Measurements from ENCODE around the gene CDON. TPM values are rescaled to one million over a fixed set of nuclear protein-coding genes. Genes with fewer than 3 reads are reported as not detected.

Gene CDON
- total RNA-seq, 1 donor from 2014 or later, result 19.9 TPM

- DNase-seq (ENCODE audit: low spot score), result no peak
- H3K4me3 Mint-ChIP-seq (ENCODE audit: unreplicated experiment), result no peak overlapping the region
- H3K4me1 Mint-ChIP-seq (ENCODE audit: low read depth), result no peaks in the 10 kb centered on the region
- no peaks in the 10 kb centered on the region for H3K36me3 Mint-ChIP-seq (ENCODE audit: low read depth)
- TF ChIP-seq CTCF (IDR thresholded peaks at IDR 0.05), result no peak
- H3K27ac Mint-ChIP-seq (ENCODE audit: unreplicated experiment), result no peak overlapping the region
- no peaks in the 10 kb centered on the region for H3K9me3 Mint-ChIP-seq (ENCODE audit: low read depth)
- H3K27me3 Mint-ChIP-seq (ENCODE audit: low read depth), result peaks cover 2% of the 10 kb centered on the region
These were observed 113.1 kb downstream of the CDON start for GRCh38 chr11:125949271-125950177.

- no peak overlapping the region for H3K4me3 Mint-ChIP-seq (ENCODE audit: unreplicated experiment)
- H3K9me3 Mint-ChIP-seq (ENCODE audit: low read depth), result no peaks in the 10 kb centered on the region
- no peak overlapping the region for H3K27ac Mint-ChIP-seq (ENCODE audit: unreplicated experiment)
- no peak for DNase-seq (ENCODE audit: low spot score)
- no peaks in the 10 kb centered on the region for H3K36me3 Mint-ChIP-seq (ENCODE audit: low read depth)
- peaks cover 8% of the 10 kb centered on the region for H3K27me3 Mint-ChIP-seq (ENCODE audit: low read depth)
- no peaks in the 10 kb centered on the region for H3K4me1 Mint-ChIP-seq (ENCODE audit: low read depth)
- no peak for TF ChIP-seq CTCF (IDR thresholded peaks at IDR 0.05)
These were observed 114.2 kb downstream of the CDON start for GRCh38 chr11:125948278-125949051.

GRCh38 chr11:125947419-125948277 lies 115.0 kb downstream of the CDON start:
- H3K4me3 Mint-ChIP-seq (ENCODE audit: unreplicated experiment), result no peak overlapping the region
- TF ChIP-seq CTCF (IDR thresholded peaks at IDR 0.05), result no peak
- H3K27me3 Mint-ChIP-seq (ENCODE audit: low read depth), result peaks cover 8% of the 10 kb centered on the region
- no peaks in the 10 kb centered on the region for H3K9me3 Mint-ChIP-seq (ENCODE audit: low read depth)
- no peak overlapping the region for H3K27ac Mint-ChIP-seq (ENCODE audit: unreplicated experiment)
- no peak for DNase-seq (ENCODE audit: low spot score)
- no peaks in the 10 kb centered on the region for H3K36me3 Mint-ChIP-seq (ENCODE audit: low read depth)
- H3K4me1 Mint-ChIP-seq (ENCODE audit: low read depth), result no peaks in the 10 kb centered on the region

- H3K4me3 Mint-ChIP-seq (ENCODE audit: unreplicated experiment), result no peak overlapping the region
- no peak for DNase-seq (ENCODE audit: low spot score)
- no peaks in the 10 kb centered on the region for H3K9me3 Mint-ChIP-seq (ENCODE audit: low read depth)
- peaks cover 4% of the 10 kb centered on the region for H3K4me1 Mint-ChIP-seq (ENCODE audit: low read depth)
- TF ChIP-seq CTCF (IDR thresholded peaks at IDR 0.05), result no peak
- no peaks in the 10 kb centered on the region for H3K36me3 Mint-ChIP-seq (ENCODE audit: low read depth)
- peaks cover 13% of the 10 kb centered on the region for H3K27me3 Mint-ChIP-seq (ENCODE audit: low read depth)
- H3K27ac Mint-ChIP-seq (ENCODE audit: unreplicated experiment), result no peak overlapping the region
These were observed 115.8 kb downstream of the CDON start for GRCh38 chr11:125946712-125947418.
